ENCODE results near the gene FRZB.

Gene FRZB

DNA sequence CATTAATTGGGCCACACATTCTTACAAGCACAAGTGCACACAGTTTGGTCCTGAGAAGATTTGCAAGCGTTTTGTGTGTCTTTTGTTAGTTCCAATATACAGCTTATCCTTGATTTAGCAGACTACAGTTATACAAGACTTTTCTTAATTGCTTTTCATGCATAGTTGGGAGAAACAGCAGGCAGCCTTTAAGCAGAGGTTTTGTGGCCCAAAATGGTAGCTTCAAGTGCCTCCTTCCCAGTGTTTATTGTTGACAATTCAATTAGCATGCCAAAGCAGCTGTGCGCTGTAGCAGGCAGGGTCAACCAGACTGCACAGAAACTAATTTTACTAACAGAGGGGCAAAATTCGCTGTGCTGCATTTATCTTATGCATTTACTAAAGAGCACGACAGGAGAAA is 47.5 kb downstream of the FRZB start:
- Histone ChIP-seq H3K9me3 (ENCODE audit: control insufficient read depth, low read depth, low read length) (no peaks in the 10 kb centered on the region), H3K36me3 (ENCODE audit: control insufficient read depth, low read depth, low read length) (no peaks in the 10 kb centered on the region), H3K27me3 (ENCODE audit: control insufficient read depth, insufficient read depth, low read length) (no peaks in the 10 kb centered on the region), H3K4me3 (ENCODE audit: low read length) (peak overlapping the region; percentile 21), H3K9ac (ENCODE audit: low read length) (peak overlapping the region; percentile 10), H3K27ac (ENCODE audit: low read length) (peak overlapping the region; percentile 75), H3K4me1 (ENCODE audit: control insufficient read depth, low read depth, low read length) (peaks cover 31% of the 10 kb centered on the region)

DNA sequence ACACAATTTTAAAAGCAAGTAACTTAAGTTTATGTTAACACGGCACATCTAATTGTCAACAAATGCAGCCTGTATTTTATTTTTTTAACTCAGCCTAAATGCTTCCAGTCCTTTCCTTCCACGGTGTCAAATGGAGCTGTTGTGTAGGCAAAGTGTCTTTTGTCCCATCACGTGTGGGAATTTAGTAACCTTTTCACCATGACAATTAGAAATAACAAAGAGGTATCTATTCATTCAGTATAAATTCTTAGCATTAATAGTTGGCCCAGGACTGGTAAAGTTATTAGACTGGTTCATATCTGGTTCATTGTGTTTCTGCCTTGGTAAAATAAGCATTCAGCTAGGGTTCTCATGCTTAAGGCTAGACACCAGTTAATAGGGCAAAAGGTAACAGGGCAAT is 47.9 kb downstream of the FRZB start:
- H3K36me3 ChIP-seq (ENCODE audit: control insufficient read depth, low read depth, low read length) = no peaks in the 10 kb centered on the region
- peaks cover 31% of the 10 kb centered on the region for H3K4me1 ChIP-seq (ENCODE audit: control insufficient read depth, low read depth, low read length)
- H3K9me3 ChIP-seq (ENCODE audit: control insufficient read depth, low read depth, low read length) = no peaks in the 10 kb centered on the region
- peak overlapping the region; percentile 10 for H3K9ac ChIP-seq (ENCODE audit: low read length)
- H3K4me3 ChIP-seq (ENCODE audit: low read length) = peak overlapping the region; percentile 21
- H3K27me3 ChIP-seq (ENCODE audit: control insufficient read depth, insufficient read depth, low read length) = no peaks in the 10 kb centered on the region
- peak overlapping the region; percentile 75 for H3K27ac ChIP-seq (ENCODE audit: low read length)

DNA sequence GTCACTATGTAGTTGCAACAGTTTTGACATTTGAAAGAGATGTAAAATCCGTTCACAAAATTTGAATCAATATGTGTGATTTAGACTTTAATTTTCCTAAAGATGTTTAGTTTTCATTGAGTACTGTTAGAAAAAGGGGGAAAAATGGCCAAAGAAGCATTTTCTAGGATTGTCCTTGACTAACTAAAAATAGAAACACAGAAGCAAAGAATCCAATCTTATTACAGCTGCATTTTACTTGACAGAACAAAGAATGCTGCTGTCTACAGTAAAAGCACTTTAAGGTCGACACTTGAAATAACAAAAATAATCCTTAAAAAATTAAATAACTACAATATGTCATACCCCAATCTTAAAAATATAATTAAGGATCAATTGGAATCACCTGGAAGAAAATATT is 48.9 kb downstream of the FRZB start:
- no peak overlapping the region for H3K4me3 ChIP-seq (ENCODE audit: low read length)
- no peaks in the 10 kb centered on the region for H3K36me3 ChIP-seq (ENCODE audit: control insufficient read depth, low read depth, low read length)
- H3K9me3 ChIP-seq (ENCODE audit: control insufficient read depth, low read depth, low read length) = no peaks in the 10 kb centered on the region
- H3K4me1 ChIP-seq (ENCODE audit: control insufficient read depth, low read depth, low read length) = peaks cover 31% of the 10 kb centered on the region
- no peaks in the 10 kb centered on the region for H3K27me3 ChIP-seq (ENCODE audit: control insufficient read depth, insufficient read depth, low read length)
- no peak overlapping the region for H3K9ac ChIP-seq (ENCODE audit: low read length)
- H3K27ac ChIP-seq (ENCODE audit: low read length) = no peak overlapping the region

DNA sequence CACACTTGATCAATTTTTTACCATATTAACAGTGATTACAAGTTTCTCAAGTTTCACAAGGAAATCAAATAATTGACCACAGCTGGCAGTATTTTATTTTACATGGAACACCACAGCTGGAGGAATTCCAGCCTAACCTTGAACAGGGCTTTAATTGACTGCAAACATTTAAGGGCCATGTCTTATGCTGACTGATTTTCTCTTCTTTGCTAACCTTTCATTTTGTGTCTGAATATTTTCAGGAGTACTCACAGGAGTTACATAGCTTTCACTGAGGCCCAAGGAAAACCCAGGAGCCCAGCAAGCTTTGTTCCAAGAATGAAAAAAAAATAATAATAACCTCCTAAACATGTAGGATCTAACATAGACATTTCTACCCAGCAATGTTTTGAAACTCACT is 49.6 kb downstream of the FRZB start:
- Histone ChIP-seq H3K4me3 (ENCODE audit: low read length) (no peak overlapping the region), H3K27me3 (ENCODE audit: control insufficient read depth, insufficient read depth, low read length) (no peaks in the 10 kb centered on the region), H3K9me3 (ENCODE audit: control insufficient read depth, low read depth, low read length) (no peaks in the 10 kb centered on the region), H3K9ac (ENCODE audit: low read length) (no peak overlapping the region), H3K36me3 (ENCODE audit: control insufficient read depth, low read depth, low read length) (no peaks in the 10 kb centered on the region), H3K4me1 (ENCODE audit: control insufficient read depth, low read depth, low read length) (peaks cover 31% of the 10 kb centered on the region), H3K27ac (ENCODE audit: low read length) (no peak overlapping the region)

DNA sequence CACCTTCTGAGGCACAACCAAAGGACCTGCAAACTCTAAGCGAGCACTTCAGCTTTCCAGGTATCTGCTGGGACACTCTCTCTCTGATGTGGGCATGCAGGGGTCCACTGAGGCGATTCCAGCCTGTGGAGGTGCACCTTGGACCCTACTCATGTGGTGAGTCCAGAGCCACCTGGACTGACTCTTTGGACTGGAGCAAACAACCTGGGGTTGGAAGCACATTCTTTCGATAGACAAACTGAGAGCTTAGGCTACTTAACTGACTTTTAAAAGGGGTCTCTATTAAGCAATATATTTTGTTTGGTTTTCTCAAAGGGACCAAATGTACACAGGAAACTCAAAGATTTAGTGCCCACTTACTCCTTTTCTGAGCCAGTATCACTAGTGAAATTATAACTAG is 51.6 kb downstream of the FRZB start:
- no peak overlapping the region for H3K4me3 ChIP-seq (ENCODE audit: low read length)
- peaks cover 30% of the 10 kb centered on the region for H3K4me1 ChIP-seq (ENCODE audit: control insufficient read depth, low read depth, low read length)
- no peaks in the 10 kb centered on the region for H3K9me3 ChIP-seq (ENCODE audit: control insufficient read depth, low read depth, low read length)
- H3K9ac ChIP-seq (ENCODE audit: low read length) = no peak overlapping the region
- no peaks in the 10 kb centered on the region for H3K27me3 ChIP-seq (ENCODE audit: control insufficient read depth, insufficient read depth, low read length)
- H3K36me3 ChIP-seq (ENCODE audit: control insufficient read depth, low read depth, low read length) = no peaks in the 10 kb centered on the region
- H3K27ac ChIP-seq (ENCODE audit: low read length) = no peak overlapping the region

DNA sequence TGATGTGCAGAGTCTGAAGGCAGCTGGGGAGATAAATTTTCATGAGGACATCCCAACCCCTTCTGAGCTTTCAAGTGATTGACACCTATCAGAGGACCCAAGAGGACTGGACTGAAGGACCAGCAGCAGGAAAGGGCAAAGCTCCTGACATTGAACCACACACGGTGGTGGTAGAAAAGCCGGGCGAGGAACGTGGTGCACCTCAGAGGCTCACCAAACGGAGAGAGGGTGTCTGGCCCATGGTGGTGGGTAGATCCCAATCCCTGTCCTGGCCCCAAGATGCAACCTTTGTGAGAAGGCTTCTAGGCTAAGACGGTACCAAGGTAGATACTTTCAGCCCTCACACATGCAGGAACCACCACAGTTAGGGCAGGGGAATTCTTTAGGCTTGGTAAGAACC is 52.1 kb downstream of the FRZB start:
- Histone ChIP-seq H3K27me3 (ENCODE audit: control insufficient read depth, insufficient read depth, low read length) (no peaks in the 10 kb centered on the region), H3K27ac (ENCODE audit: low read length) (no peak overlapping the region), H3K9me3 (ENCODE audit: control insufficient read depth, low read depth, low read length) (no peaks in the 10 kb centered on the region), H3K4me3 (ENCODE audit: low read length) (no peak overlapping the region), H3K36me3 (ENCODE audit: control insufficient read depth, low read depth, low read length) (no peaks in the 10 kb centered on the region), H3K9ac (ENCODE audit: low read length) (no peak overlapping the region), H3K4me1 (ENCODE audit: control insufficient read depth, low read depth, low read length) (peaks cover 27% of the 10 kb centered on the region)

DNA sequence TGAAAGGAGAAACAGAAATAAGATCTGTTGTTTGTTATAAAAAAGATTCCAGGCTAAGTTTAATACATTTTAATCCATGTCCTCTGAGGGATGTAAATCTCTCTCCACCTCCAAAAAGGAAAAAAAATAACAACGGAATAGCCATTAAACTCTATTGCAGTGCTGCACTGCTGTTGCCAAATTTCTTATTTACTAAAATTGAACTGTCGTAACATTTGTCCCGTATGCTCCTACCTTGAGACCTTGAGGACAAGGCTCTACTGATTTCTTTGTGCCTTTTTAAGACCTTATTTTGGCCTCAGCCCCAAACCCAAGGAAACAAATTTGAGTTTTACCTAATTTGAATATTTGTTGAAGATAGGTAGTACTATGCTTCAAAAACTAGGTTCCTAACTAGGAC is 56.4 kb downstream of the FRZB start:
- H3K9ac ChIP-seq (ENCODE audit: low read length) = no peak overlapping the region
- H3K36me3 ChIP-seq (ENCODE audit: control insufficient read depth, low read depth, low read length) = no peaks in the 10 kb centered on the region
- H3K4me3 ChIP-seq (ENCODE audit: low read length) = no peak overlapping the region
- no peaks in the 10 kb centered on the region for H3K27me3 ChIP-seq (ENCODE audit: control insufficient read depth, insufficient read depth, low read length)
- H3K4me1 ChIP-seq (ENCODE audit: control insufficient read depth, low read depth, low read length) = no peaks in the 10 kb centered on the region
- no peak overlapping the region for H3K27ac ChIP-seq (ENCODE audit: low read length)
- H3K9me3 ChIP-seq (ENCODE audit: control insufficient read depth, low read depth, low read length) = no peaks in the 10 kb centered on the region

DNA sequence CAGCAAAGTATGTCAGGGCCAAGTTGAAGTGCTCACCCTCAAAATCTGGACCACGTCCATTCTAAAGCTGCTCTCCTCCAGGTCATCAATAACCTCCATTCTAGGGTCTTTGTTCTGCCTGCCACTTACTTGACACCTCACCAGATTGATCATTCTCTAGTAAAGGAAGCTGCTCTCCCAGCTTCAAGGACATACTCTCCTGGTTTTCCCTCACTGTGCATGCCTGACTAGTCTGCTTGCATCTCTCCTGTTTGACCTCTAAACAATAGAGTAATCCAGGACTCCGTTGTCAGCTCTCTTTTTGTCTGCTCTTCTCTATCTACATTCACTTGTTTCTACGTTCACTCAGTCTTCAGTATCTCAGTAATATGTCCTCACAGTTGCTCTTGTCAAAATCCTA is 59.1 kb downstream of the FRZB start:
- H3K27me3 ChIP-seq (ENCODE audit: control insufficient read depth, insufficient read depth, low read length) = no peaks in the 10 kb centered on the region
- no peak overlapping the region for H3K27ac ChIP-seq (ENCODE audit: low read length)
- H3K36me3 ChIP-seq (ENCODE audit: control insufficient read depth, low read depth, low read length) = no peaks in the 10 kb centered on the region
- H3K4me1 ChIP-seq (ENCODE audit: control insufficient read depth, low read depth, low read length) = no peaks in the 10 kb centered on the region
- H3K9me3 ChIP-seq (ENCODE audit: control insufficient read depth, low read depth, low read length) = no peaks in the 10 kb centered on the region
- no peak overlapping the region for H3K4me3 ChIP-seq (ENCODE audit: low read length)
- no peak overlapping the region for H3K9ac ChIP-seq (ENCODE audit: low read length)

DNA sequence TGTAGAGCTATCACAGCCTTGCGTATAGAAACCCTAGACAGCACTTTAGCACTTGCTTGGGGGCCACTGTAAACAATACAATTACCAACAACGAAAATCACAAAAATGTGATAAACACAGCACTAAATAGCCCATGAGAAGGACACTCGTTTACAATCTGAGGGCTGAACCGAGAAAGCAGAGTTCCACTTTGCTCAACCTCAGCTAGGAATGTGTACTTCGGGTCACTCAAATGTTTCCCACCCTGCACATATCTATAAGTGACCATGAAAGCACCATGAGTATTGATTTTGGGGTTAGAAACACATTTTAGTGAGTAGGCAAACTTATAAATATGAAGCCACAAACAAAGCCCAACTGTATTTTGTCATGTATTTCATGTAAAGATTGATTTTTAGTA is 62.3 kb downstream of the FRZB start:
- Histone ChIP-seq H3K4me1 (ENCODE audit: control insufficient read depth, low read depth, low read length) (no peaks in the 10 kb centered on the region), H3K27ac (ENCODE audit: low read length) (no peak overlapping the region), H3K27me3 (ENCODE audit: control insufficient read depth, insufficient read depth, low read length) (no peaks in the 10 kb centered on the region), H3K4me3 (ENCODE audit: low read length) (no peak overlapping the region), H3K9ac (ENCODE audit: low read length) (no peak overlapping the region), H3K9me3 (ENCODE audit: control insufficient read depth, low read depth, low read length) (no peaks in the 10 kb centered on the region), H3K36me3 (ENCODE audit: control insufficient read depth, low read depth, low read length) (no peaks in the 10 kb centered on the region)

DNA sequence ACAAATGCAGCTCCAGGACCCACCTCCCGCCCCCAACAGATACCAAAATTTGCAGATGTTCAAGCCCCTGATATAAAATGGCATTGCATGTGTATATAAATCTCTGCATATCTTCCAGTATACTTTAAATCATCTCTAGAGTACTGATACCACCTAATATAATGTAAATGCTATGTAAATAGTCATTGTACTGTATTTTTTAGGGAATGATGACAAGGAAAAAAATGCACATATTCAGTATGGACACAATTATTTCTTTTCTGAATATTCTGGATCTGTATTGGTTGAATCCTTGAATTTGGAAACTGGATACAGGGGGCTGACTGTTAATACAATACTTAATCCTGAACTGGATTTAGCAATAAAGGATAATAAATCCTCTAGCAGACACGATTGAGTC is 67.7 kb downstream of the FRZB start:
- Histone ChIP-seq H3K9ac (ENCODE audit: low read length) (no peak overlapping the region), H3K9me3 (ENCODE audit: control insufficient read depth, low read depth, low read length) (no peaks in the 10 kb centered on the region), H3K27me3 (ENCODE audit: control insufficient read depth, insufficient read depth, low read length) (no peaks in the 10 kb centered on the region), H3K27ac (ENCODE audit: low read length) (no peak overlapping the region), H3K4me3 (ENCODE audit: low read length) (no peak overlapping the region), H3K4me1 (ENCODE audit: control insufficient read depth, low read depth, low read length) (no peaks in the 10 kb centered on the region), H3K36me3 (ENCODE audit: control insufficient read depth, low read depth, low read length) (no peaks in the 10 kb centered on the region)

DNA sequence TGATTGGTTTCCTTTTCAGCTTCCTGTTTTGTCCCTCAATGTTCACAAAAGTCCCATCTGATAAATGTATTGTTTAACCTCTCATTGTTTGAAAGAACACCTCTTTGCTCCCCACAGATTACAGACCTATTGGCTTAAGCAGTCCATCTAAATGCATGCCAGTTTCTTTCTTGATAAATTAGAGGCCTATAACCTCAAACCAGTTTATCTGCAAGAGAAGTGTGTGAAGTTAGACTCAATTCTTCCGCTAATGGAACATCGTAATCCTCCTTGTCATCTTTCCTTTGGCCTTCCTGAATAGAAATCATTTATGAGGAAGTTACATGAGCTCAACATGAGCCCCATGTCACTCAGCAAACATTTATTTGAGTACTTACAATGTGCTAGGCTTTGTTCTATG is 74.0 kb downstream of the FRZB start:
- Histone ChIP-seq H3K27ac (ENCODE audit: low read length) (no peak overlapping the region), H3K9ac (ENCODE audit: low read length) (no peak overlapping the region), H3K4me1 (ENCODE audit: control insufficient read depth, low read depth, low read length) (no peaks in the 10 kb centered on the region), H3K9me3 (ENCODE audit: control insufficient read depth, low read depth, low read length) (no peaks in the 10 kb centered on the region), H3K36me3 (ENCODE audit: control insufficient read depth, low read depth, low read length) (no peaks in the 10 kb centered on the region), H3K27me3 (ENCODE audit: control insufficient read depth, insufficient read depth, low read length) (no peaks in the 10 kb centered on the region), H3K4me3 (ENCODE audit: low read length) (no peak overlapping the region)

DNA sequence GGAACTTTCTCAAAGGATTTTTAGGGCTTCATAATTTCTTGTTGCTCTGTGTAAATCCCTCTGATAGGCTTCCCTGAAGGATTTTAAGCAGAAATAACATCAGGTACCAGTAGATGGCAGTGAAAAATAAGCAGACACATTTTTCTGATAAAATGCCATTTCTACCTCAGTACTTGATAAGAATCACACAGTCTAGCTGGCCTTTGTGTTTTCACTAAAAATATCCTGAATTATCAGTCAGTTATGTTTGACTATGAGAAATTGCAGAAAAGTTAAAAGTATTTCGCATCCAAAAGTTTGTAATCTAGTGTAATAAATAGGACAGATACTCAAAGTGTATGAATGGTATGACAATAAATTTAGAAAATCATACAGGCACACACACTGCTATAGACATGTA is 81.7 kb downstream of the FRZB start:
- no peaks in the 10 kb centered on the region for H3K27me3 ChIP-seq (ENCODE audit: control insufficient read depth, insufficient read depth, low read length)
- no peaks in the 10 kb centered on the region for H3K36me3 ChIP-seq (ENCODE audit: control insufficient read depth, low read depth, low read length)
- H3K4me3 ChIP-seq (ENCODE audit: low read length) = no peak overlapping the region
- H3K27ac ChIP-seq (ENCODE audit: low read length) = no peak overlapping the region
- H3K9ac ChIP-seq (ENCODE audit: low read length) = no peak overlapping the region
- H3K9me3 ChIP-seq (ENCODE audit: control insufficient read depth, low read depth, low read length) = no peaks in the 10 kb centered on the region
- no peaks in the 10 kb centered on the region for H3K4me1 ChIP-seq (ENCODE audit: control insufficient read depth, low read depth, low read length)

All from iPS-18a (cell line).